ENCODE data around the gene CISD2.

DNA sequence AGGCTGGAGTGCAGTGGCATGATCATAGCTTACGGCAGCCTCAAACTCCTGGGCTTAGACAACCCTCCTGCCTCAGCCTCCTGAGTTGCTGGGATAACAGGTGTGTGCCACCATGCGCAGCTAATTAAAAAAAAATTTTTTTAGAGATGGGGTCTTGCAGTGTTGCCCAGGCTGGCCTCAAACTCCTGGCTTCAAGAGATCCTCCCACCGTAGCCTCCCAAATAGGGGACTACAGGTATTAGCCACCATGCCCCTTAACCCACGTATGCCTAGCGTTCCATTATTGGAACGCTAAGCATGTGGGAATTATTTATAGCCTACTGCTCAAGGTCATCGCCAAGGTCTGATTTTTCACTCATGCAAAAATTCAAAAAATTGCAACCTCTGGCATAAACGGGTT, 21.1 kb upstream of the CISD2 start:
- no peak for TF ChIP-seq EZH2 (IDR thresholded peaks at IDR 0.05; ENCODE audit: low read length, missing control alignments)
- TF ChIP-seq, protein P1, sequence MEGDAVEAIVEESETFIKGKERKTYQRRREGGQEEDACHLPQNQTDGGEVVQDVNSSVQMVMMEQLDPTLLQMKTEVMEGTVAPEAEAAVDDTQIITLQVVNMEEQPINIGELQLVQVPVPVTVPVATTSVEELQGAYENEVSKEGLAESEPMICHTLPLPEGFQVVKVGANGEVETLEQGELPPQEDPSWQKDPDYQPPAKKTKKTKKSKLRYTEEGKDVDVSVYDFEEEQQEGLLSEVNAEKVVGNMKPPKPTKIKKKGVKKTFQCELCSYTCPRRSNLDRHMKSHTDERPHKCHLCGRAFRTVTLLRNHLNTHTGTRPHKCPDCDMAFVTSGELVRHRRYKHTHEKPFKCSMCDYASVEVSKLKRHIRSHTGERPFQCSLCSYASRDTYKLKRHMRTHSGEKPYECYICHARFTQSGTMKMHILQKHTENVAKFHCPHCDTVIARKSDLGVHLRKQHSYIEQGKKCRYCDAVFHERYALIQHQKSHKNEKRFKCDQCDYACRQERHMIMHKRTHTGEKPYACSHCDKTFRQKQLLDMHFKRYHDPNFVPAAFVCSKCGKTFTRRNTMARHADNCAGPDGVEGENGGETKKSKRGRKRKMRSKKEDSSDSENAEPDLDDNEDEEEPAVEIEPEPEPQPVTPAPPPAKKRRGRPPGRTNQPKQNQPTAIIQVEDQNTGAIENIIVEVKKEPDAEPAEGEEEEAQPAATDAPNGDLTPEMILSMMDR (conservative IDR thresholded peaks at IDR 0.05 in 1 of 2, IDR thresholded peaks at IDR 0.05 in 1 of 2; ENCODE audit: low read depth in 1 of 2, low read length in 2 of 2): no peak

All from fibroblast of lung (primary cell).